GM12892 (cell line): ENCODE measurements around the gene NUTM2D.
"Not testable (repeated sequence)": the region's sequence is repeated elsewhere in the genome, so short reads cannot be mapped to it uniquely, and the experiment has no call there.

ENCODE experiments used
- POLR2A ChIP-seq: IDR thresholded peaks from 2 replicates; pipeline ENCODE4 v1.6.1; 2011; ENCODE audit warnings: low read depth, low read length, control low read depth
- POLR2AphosphoS5 ChIP-seq: IDR thresholded peaks from 2 replicates; pipeline ENCODE4 v1.6.1; 2011; ENCODE audit warnings: low read depth, low read length, control low read depth

DNA sequence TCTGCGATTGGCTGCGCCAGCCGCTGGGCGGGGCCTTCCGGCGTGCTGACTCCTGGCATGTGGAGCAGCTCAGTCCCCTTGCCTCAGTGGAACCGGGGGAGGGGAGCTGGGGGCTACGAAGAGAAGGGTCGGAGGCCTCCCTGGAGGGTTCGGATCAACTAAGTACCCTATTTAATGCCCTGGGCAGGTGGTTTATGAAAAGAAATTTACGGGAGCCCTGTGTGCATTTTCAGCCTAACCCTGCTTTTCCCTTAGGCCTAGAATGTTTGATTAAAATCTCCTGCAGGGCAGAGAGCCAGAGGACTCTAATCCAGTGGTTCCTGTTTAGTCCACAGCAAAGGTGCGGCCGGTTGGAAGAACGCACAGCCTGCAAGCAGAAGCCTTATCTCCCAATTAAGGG lies 33.8 kb downstream of the NUTM2D start:
- TF ChIP-seq POLR2A, POLR2AphosphoS5: not testable (repeated sequence)
